Esophagus squamous epithelium (tissue), 4 donors: ENCODE measurements around the gene SALL4.

Experiments
- CTCF ChIP-seq, 6 experiments: fragments of 450-650 bp in 4 of 6; fragments of 200-600 bp in 2 of 6; sonication (generic) in 2 of 6; IDR thresholded peaks; one replicate each; pipeline ENCODE4 v1.5.1; 2016 to 2019; ENCODE audit warnings: antibody characterized with exemption in 6 of 6, mild to moderate bottlenecking in 4 of 6, moderate library complexity in 4 of 6
- POLR2A ChIP-seq, 4 donors: fragments of 450-650 bp; IDR thresholded peaks; one replicate each; pipeline ENCODE4 v1.6.1; 2017; ENCODE audit warnings: antibody characterized with exemption in 4 of 4, mild to moderate bottlenecking in 4 of 4, moderate library complexity in 3 of 4

- TF ChIP-seq CTCF (IDR thresholded peaks at IDR 0.05): no peak
- TF ChIP-seq POLR2A (IDR thresholded peaks at IDR 0.05): no peak
These were observed 43.3 kb downstream of the SALL4 start for GRCh38 chr20:51758978-51759544.
